Astrocyte of the hippocampus (primary cell): ENCODE measurements around the gene CAMTA1.
"Not testable (repeated sequence)": the region's sequence is repeated elsewhere in the genome, so short reads cannot be mapped to it uniquely, and the experiment has no call there.

Experiments
- DNase-seq: peaks from one replicate; pipeline ENCODE4 v3.0.0; 2011; ENCODE audit warnings: low read depth, low spot score

CAMTA1 gene

DNA sequence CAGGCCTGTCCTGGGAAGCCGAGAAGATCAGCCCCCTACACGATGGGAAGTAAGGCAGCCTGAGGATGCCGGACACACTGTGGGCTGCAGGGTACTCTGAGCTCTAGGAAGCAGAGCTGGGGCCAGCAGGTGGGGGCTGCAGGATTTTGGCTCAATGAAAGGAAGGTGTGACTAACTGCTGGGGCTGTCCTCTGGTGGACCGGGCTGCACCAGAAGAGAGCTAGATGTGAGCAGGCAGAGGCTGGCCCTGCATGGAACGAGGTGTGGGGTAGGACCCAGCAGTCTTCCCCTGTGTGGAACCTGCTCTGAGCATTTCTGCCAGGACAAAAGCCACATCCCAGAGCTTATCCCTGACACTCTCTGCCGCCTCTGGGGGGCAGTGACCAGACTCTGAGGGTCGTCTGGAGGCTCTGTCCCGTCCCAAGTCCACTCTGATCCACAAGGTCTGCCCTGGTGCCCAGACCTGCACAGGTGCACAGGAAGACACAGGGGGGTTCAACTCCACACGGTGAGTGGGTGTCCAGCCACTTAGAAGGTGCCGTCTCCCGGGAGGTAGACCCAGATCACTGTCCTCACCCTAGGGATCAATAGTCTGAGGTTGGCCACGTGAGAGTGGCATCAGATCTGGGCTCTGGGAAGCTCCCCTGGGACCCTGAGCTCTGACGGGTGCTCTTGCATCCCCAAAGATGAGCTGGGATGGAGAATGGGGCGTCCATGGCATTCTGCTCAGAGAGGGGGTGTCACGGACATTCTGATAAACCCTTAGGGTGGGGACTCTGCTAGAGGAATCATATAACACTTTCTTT, 798.2 kb downstream of the CAMTA1 start:
- DNase-seq = no peak

GRCh38 chr1:7584157-7584556, 798.9 kb downstream of the CAMTA1 start:
- no peak for DNase-seq

- no peak for DNase-seq
These were observed 799.4 kb downstream of the CAMTA1 start for GRCh38 chr1:7584643-7585042.

DNA sequence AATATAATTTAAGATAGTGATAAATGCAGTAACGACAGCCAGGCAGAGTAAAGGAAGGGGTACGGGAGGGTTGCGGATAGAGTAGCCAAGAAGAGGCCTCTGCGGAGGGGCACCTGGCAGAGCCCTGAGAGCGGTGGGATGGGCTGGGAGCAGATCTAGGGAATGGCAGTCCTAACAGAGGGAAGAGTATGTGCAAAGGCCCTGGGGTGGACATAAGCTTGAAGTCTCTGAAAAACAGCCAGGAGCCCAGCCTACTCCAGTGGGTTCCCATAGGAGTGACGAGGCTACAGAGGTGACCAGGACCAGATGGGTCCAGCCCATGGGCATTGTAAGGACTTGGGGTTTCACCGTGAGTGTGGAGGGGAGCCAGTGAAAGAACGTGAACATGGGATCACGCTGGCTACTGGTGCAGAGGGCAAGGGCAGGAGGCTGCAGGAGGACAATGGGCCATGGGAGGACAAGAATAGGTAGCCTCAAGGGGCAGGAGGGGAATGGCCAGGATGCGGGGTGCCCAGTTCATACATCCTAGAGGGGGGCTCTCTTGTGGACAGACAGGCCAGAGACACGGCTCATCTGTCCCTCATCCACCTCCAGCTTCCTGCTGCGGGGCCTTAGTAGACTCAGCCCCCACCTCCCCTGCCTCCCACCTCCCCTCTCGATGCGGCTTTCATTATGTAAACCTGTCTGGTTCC, 800.1 kb downstream of the CAMTA1 start:
- no peak for DNase-seq

DNA sequence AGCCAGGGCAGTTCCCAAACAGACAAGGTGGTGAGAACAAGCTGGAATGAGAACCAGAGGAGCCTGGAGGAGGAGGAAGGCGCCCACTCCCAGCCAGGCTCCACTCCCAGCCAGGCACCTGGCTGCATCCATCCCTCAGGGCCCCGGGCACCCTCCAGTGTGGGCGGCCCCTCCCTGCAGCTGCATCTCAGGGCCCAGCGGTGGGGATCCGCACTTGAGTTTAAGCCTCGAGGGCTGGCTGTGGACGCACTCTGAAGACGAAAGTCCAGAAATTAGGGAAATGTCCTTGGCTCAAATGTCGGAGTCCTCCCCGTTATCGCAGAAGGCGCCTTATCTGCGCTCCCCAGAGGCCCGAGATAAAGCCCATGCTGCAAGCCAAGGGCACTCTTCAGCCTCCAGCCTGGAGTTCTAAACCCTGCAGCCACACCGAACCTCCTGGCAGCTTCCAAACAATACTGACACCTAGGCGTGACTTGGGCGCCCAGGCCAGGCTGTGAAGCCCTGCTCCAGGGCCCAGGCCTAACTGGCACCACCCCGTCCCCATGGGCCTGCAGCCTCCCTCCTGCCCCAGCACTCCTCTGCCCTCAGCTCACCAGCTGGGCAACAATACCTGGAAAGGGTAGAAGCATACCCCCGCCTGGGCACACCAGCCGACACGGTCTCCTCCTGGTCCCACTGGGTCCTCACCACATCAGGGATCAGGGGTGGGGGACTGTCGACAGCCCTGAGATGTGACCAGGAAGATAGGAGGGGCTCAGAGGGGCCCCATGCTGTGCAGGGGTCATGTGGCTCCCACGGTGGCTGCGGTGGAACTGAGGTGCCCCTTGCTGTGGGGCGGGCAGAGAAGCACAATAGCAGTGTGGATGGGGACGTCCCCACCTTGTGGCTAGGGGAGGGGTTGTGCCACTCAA, 801.0 kb downstream of the CAMTA1 start:
- DNase-seq = no peak

DNA sequence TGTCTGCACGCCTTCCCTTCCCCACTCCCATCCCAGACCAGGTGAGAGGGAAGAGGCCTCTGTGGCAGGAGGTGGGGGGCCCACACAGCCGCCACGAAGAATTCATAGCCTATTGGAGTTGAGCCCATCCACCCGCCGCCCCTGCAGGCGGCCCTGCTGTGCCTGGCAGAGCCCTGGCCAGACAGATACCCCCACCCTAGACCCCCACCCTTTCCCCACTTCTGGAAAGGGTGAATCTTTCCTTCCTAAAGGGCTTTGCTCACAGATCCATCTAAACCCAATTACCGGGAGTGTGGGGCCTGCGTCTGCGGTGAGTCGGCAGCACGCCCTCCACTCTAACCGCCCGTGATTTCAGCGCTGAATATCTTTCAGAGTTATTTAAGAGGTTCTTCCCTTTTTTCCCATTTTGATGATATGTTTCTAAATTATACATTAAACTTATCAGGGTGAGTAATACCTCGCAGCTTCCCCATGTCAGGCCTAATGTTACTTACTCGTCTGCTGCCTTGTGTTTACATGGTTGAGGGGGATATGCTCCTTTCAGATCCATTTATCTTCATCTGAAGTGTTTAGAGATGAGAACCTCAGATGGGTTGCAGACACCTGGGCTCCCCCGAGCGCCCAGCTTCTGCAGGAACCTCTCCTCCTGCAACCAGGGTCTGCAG, 802.0 kb downstream of the CAMTA1 start:
- no peak for DNase-seq

DNA sequence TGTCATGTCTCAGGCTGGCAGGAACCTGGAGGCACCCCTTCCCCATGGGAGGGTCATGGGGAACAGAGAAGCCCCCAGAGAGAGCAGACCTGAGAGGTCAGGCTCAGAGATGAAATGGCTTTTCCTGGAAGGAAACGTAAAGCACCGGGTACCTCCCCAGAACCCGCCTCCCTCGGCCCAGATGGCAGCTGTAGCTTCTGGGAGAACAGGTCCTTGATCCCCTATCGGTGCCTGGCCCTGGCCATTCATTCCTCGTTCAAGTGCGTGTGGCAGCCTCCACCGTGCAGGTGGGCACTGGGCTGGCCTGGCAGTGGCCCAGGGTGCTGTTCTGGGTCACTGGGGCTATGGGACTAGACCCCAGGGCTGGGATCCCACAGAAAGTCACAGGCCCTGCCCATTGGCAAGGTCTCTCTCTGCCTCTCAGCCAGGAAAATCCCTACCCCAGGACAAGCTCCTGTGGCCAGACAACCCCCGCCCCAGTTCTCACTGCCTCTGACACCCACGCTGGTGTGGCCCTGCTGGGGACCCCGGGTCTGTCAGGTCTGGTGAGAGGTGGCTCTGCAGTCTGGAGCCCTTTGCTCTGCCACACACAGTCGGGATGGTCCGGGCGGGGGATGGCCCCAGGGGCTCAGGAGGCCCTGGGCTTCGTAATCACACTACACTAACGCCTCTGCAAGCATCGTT, 802.7 kb downstream of the CAMTA1 start:
- no peak for DNase-seq

- DNase-seq = no peak
These were observed 803.2 kb downstream of the CAMTA1 start for GRCh38 chr1:7588457-7588827.

GRCh38 chr1:7589080-7589735, 804.0 kb downstream of the CAMTA1 start:
- DNase-seq = no peak

- no peak for DNase-seq
These were observed 804.6 kb downstream of the CAMTA1 start for GRCh38 chr1:7589774-7590425.

GRCh38 chr1:7590426-7590790, 805.2 kb downstream of the CAMTA1 start:
- no peak for DNase-seq

DNA sequence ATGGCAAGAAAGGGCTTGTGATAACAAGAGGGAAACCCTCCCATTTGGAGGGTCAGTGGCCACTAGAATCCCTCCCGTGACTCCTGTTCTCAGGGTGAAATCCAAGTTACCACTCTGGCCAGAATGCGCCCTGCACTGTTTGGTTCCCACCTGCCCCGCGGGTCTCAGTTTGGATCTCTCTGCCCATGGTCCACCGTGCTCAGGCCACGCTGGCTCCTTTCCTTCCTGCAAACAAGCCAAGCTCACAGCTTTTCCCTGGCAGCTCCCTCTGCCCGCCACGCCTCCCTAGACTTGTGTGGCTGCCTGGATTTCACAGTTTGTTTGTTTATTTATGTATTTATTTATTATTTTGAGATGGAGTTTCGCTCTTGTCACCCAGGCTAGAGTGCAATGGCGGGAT, 806.3 kb downstream of the CAMTA1 start:
- peak; percentile 14 for DNase-seq

DNA sequence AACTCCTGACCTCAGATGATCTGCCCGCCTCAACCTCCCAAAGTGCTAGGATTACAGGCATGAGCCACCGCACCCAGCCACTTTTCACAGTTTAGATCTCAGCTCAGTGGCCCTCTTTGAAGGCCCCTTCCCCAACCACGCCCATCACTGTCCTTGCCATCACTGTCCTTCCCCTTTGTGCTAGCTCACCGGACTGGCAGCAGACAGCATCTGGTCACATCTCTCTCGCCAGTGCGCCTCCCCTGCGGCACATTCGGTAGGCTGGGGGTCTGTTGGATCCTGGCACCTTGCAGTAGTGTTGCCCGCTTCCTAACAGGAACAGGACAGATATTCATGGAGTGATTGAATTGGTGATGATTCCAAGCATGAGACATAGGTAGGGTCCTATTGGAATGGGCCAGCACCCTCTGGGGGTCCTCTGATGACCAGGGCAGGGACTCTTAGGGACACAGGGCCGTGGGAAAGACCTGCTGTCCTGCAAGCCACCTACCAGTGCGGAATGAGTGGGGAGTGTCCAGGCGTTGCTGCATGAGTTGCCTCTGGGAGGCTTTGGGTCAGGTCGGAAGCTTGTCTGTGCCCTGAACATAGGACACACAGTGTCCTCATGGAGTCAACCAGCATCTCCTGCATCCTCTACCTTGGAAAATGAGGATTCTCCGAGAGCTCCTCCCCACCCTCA, 807.0 kb downstream of the CAMTA1 start:
- DNase-seq = no peak

DNA sequence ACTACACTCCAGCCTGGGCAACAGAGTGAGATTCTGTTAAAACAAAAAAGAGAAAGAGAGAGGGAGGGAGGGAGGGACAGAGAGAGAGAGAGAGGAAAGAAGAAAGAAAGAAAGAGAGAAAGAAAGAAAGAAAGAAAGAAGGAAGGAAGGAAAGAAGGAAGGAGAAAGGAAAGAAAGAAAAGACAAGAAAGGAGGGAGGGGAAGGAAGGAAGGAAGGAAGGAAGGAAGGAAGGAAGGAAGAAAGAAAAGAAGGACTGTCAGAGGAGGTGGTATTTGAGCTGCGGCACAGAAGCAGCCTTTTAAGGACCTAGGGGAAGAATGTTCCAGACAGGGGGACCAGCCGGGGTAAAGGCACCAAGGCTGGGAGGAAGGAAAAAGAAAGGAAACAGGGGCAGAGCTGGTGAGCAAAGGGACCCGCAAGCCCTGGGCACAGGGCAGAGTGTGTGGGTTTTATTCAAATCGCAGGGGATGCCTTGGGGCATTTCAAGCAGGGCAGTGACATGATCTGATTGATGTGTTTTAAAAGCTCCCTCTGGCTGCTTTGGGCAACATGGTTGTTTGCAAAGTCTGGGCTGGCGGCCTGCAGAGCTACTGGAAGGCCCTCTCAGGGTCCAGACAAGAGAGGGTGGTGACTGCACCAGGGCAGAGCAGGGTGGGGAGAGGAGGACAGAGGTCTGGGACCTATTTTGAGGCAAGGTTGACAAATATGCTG, 808.9 kb downstream of the CAMTA1 start:
- DNase-seq = no peak

DNA sequence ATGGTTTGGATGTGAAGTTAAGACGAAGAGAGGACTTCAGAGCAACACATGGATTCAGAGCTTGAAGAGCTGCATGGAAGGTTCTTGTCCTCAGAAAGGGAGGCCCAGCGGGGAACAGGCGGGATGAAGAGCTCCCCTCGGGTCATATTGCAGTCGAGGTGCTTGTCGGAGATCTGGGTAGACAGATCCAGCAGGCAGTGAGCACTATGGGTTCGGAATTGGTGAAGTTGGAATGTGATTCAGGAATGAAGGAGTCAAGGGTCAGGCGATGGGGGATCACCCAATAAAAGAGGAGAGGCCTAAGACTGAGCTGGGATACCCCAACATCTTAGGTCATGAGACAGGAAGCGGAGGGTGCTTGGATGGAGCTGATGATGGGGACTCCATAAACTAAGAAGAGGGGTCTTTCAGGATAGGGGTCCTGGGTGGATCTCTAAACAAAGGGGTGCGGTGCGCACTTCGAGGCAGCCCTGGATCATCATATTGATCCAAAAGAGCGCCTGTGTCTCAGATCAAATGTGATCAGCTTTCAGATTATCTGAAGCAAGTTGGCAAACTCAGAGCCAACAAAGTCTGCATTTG, 809.6 kb downstream of the CAMTA1 start:
- no peak for DNase-seq

DNA sequence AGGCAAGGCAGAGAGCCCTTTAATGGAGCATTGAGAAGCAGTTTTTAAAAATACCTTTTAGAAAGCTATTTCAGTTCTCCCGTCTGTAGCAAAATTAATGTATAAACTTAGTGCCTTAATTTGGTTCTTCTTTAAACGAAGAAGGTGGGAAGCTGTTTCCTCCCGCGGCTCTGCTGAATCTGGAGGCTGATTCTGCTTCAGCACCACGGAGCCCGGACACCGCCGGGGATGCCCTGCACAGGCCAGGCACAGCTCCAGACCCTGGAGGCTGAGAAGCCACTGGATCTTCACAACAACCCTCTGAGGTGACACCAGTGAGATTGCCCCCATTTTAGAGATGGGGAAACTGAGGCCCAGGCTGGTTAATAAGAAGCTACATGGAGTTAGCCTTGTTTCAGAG, 810.1 kb downstream of the CAMTA1 start:
- DNase-seq = peak; percentile 26

GRCh38 chr1:7596126-7596965, 811.1 kb downstream of the CAMTA1 start:
- no peak for DNase-seq

- not testable (repeated sequence) for DNase-seq
These were observed 812.8 kb downstream of the CAMTA1 start for GRCh38 chr1:7598058-7598457.
